ENCODE measurements around the gene PUSL1.

The PUSL1 gene

GRCh38 chr1:1308756-1309250 is 406 bp downstream of the PUSL1 start:
- no CpG with 5 or more reads among the region's 66 CpGs for WGBS, 2 donors (ENCODE audit: extremely low coverage in 2 of 2, insufficient read length in 2 of 2, insufficient replicate concordance in 1 of 2)
- no peak for DNase-seq (ENCODE audit: low spot score)
- no peak overlapping the region for H3K27ac ChIP-seq (replicated peaks; ENCODE audit: low read length)

DNA sequence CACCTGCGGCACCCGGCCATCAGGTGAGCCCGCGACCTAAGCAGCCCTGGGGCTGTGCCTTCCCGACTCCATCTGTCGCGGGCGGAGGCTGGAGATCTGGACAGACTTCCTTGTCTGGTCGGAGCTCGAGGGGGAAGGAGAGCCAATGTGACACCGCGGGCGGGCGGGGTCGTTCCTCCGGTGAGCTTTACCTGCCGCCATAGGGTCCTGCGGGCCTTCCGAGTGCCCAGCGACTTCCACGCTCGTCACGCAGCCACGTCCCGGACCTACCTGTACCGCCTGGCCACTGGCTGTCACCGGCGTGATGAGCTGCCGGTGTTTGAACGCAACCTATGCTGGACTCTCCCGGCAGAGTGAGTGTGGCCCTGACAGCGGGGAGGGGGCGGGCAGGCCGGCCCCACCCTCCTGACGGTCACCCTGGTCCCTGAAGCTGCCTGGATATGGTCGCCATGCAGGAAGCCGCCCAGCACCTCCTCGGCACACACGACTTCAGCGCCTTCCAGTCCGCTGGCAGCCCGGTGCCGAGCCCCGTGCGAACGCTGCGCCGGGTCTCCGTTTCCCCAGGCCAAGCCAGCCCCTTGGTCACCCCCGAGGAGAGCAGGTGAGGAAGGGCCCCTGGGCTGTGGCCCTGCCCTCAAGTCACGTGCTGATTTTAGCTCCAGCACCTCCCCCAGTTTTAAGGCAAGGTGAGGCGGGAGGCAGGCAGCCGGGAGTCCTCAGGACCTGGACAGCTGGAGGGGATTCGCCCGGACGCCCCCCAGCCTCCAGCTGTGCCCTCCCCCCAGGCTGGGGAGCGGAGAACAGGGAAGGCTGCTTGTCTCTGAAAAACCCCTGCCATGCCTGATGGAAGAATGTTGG is 1.1 kb downstream of the PUSL1 start:
- peak overlapping the region; percentile 97 for H3K9ac ChIP-seq (ENCODE audit: low read depth, low read length, poor library complexity)
- H3K23ac ChIP-seq (ENCODE audit: low read depth, low read length, poor library complexity): peak overlapping the region; percentile 96
- no peak overlapping the region for H2AFZ ChIP-seq (ENCODE audit: low read length)
- peak overlapping the region; percentile 82 for H4K8ac ChIP-seq (ENCODE audit: low read depth, low read length)
- no CpG with 5 or more reads among the region's 57 CpGs for WGBS, 2 donors (ENCODE audit: extremely low coverage in 2 of 2, insufficient read length in 2 of 2, insufficient replicate concordance in 1 of 2)
- peak overlapping the region; percentile 75 to 94 for H3K4me3 ChIP-seq (ENCODE audit: low read length in 2 of 2)
- H4K91ac ChIP-seq (ENCODE audit: low read depth, low read length, poor library complexity): no peak overlapping the region
- H2BK120ac ChIP-seq (ENCODE audit: low read depth, low read length): peak overlapping the region; percentile 61
- H2AK5ac ChIP-seq (ENCODE audit: low read depth, low read length): peak overlapping the region; percentile 98
- no peak overlapping the region for H3K27ac ChIP-seq (replicated peaks; ENCODE audit: low read length)
- H3K36me3 ChIP-seq (replicated peaks in 1 of 2; ENCODE audit: control insufficient read depth in 2 of 2, insufficient read depth in 2 of 2, low read length in 2 of 2): peaks cover 39 to 52% of the 10 kb centered on the region in 2 donors
- peak overlapping the region; percentile 93 for H3K4me2 ChIP-seq (ENCODE audit: insufficient read depth, low read length, poor library complexity, severe bottlenecking)
- H3K14ac ChIP-seq (ENCODE audit: low read length): peak overlapping the region; percentile 17
- no peaks in the 10 kb centered on the region for H3K9me3 ChIP-seq (replicated peaks in 1 of 2; ENCODE audit: control insufficient read depth in 2 of 2, insufficient read depth in 1 of 2, low read depth in 1 of 2, low read length in 2 of 2)
- H3K18ac ChIP-seq (ENCODE audit: low read length): peak overlapping the region; percentile 98
- no peak for DNase-seq (ENCODE audit: low spot score)
- H3K27me3 ChIP-seq (ENCODE audit: control insufficient read depth in 3 of 3, insufficient read depth in 3 of 3, low read depth in 1 of 3, low read length in 3 of 3): peaks cover 0 to 2% (median 0%) of the 10 kb centered on the region in 3 experiments
- H3K4me1 ChIP-seq (ENCODE audit: control insufficient read depth in 2 of 2, insufficient read depth in 1 of 2, low read depth in 1 of 2, low read length in 2 of 2): peaks cover 33 to 35% of the 10 kb centered on the region in 2 donors
- H2BK12ac ChIP-seq (ENCODE audit: low read length): no peak overlapping the region
- no peak overlapping the region for H3K4ac ChIP-seq (ENCODE audit: low read length)
- H2BK15ac ChIP-seq (ENCODE audit: low read length): no peak overlapping the region
- peaks cover 20% of the 10 kb centered on the region for H3K79me1 ChIP-seq (ENCODE audit: low read depth, low read length)
- H2BK5ac ChIP-seq (ENCODE audit: low read length): peak overlapping the region; percentile 82

More at GRCh38 chr1:1308756-1309250, 406 bp downstream of the PUSL1 start:
- Histone ChIP-seq H3K9me3 (replicated peaks in 1 of 2; ENCODE audit: control insufficient read depth in 2 of 2, insufficient read depth in 1 of 2, low read depth in 1 of 2, low read length in 2 of 2) (no peaks in the 10 kb centered on the region), H2BK5ac (ENCODE audit: low read length) (peak overlapping the region; percentile 82), H3K9ac (ENCODE audit: low read depth, low read length, poor library complexity) (peak overlapping the region; percentile 97), H2AFZ (ENCODE audit: low read length) (peak overlapping the region; percentile 96), H3K23ac (ENCODE audit: low read depth, low read length, poor library complexity) (peak overlapping the region; percentile 96), H3K14ac (ENCODE audit: low read length) (peak overlapping the region; percentile 17), H3K27me3 (ENCODE audit: control insufficient read depth in 3 of 3, insufficient read depth in 3 of 3, low read depth in 1 of 3, low read length in 3 of 3) (peaks cover 0 to 2% (median 0%) of the 10 kb centered on the region in 3 experiments), H2BK12ac (ENCODE audit: low read length) (no peak overlapping the region), H3K18ac (ENCODE audit: low read length) (peak overlapping the region; percentile 98), H2BK15ac (ENCODE audit: low read length) (peak overlapping the region; percentile 26), H2BK120ac (ENCODE audit: low read depth, low read length) (peak overlapping the region; percentile 61), H3K4me2 (ENCODE audit: insufficient read depth, low read length, poor library complexity, severe bottlenecking) (peak overlapping the region; percentile 93), H4K91ac (ENCODE audit: low read depth, low read length, poor library complexity) (no peak overlapping the region), H4K8ac (ENCODE audit: low read depth, low read length) (peak overlapping the region; percentile 82), H2AK5ac (ENCODE audit: low read depth, low read length) (peak overlapping the region; percentile 98), H3K36me3 (replicated peaks in 1 of 2; ENCODE audit: control insufficient read depth in 2 of 2, insufficient read depth in 2 of 2, low read length in 2 of 2) (peaks cover 34 to 46% of the 10 kb centered on the region in 2 donors), H3K79me1 (ENCODE audit: low read depth, low read length) (peaks cover 20% of the 10 kb centered on the region), H3K4ac (ENCODE audit: low read length) (no peak overlapping the region), H3K4me3 (ENCODE audit: low read length in 2 of 2) (peak overlapping the region; percentile 75 to 94), H3K4me1 (ENCODE audit: control insufficient read depth in 2 of 2, insufficient read depth in 1 of 2, low read depth in 1 of 2, low read length in 2 of 2) (peaks cover 36 to 38% of the 10 kb centered on the region in 2 donors)

DNA sequence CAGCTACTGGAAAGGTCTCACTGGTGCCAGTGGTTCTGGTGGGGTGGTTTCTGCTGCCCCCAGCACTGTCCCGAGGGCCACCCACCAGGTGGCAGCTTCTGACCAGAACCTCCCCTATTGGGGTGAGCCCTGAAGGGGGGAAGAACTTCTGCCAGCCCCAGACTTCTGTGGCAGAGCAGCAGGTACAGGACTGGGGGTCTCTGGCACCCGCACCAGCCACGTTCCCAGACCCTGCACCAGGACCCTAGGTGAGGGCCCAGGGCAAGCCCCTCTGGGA is 1.6 kb downstream of the PUSL1 start:
- Histone ChIP-seq H4K91ac (ENCODE audit: low read depth, low read length, poor library complexity) (no peak overlapping the region), H3K36me3 (replicated peaks in 1 of 2; ENCODE audit: control insufficient read depth in 2 of 2, insufficient read depth in 2 of 2, low read length in 2 of 2) (peaks cover 45 to 58% of the 10 kb centered on the region in 2 donors), H2AFZ (ENCODE audit: low read length) (no peak overlapping the region), H3K27ac (replicated peaks; ENCODE audit: low read length) (no peak overlapping the region), H3K4me2 (ENCODE audit: insufficient read depth, low read length, poor library complexity, severe bottlenecking) (no peak overlapping the region), H3K4me3 (ENCODE audit: low read length in 2 of 2) (peak overlapping the region in 1 of 2 donors; percentile 5), H3K79me1 (ENCODE audit: low read depth, low read length) (peaks cover 24% of the 10 kb centered on the region), H3K14ac (ENCODE audit: low read length) (no peak overlapping the region), H2BK12ac (ENCODE audit: low read length) (no peak overlapping the region), H3K23ac (ENCODE audit: low read depth, low read length, poor library complexity) (peak overlapping the region; percentile 96), H2BK5ac (ENCODE audit: low read length) (no peak overlapping the region), H3K4ac (ENCODE audit: low read length) (no peak overlapping the region), H3K9ac (ENCODE audit: low read depth, low read length, poor library complexity) (no peak overlapping the region), H4K8ac (ENCODE audit: low read depth, low read length) (no peak overlapping the region), H2AK5ac (ENCODE audit: low read depth, low read length) (no peak overlapping the region), H3K9me3 (replicated peaks in 1 of 2; ENCODE audit: control insufficient read depth in 2 of 2, insufficient read depth in 1 of 2, low read depth in 1 of 2, low read length in 2 of 2) (no peaks in the 10 kb centered on the region), H3K18ac (ENCODE audit: low read length) (no peak overlapping the region), H2BK15ac (ENCODE audit: low read length) (no peak overlapping the region), H3K4me1 (ENCODE audit: control insufficient read depth in 2 of 2, insufficient read depth in 1 of 2, low read depth in 1 of 2, low read length in 2 of 2) (peaks cover 29% of the 10 kb centered on the region in 2 donors), H2BK120ac (ENCODE audit: low read depth, low read length) (no peak overlapping the region), H3K27me3 (ENCODE audit: control insufficient read depth in 3 of 3, insufficient read depth in 3 of 3, low read depth in 1 of 3, low read length in 3 of 3) (peaks cover 0 to 2% (median 0%) of the 10 kb centered on the region in 3 experiments)
- WGBS, 2 donors (ENCODE audit: extremely low coverage in 2 of 2, insufficient read length in 2 of 2, insufficient replicate concordance in 1 of 2): no CpG with 5 or more reads among the region's 3 CpGs
- DNase-seq (ENCODE audit: low spot score): no peak

DNA sequence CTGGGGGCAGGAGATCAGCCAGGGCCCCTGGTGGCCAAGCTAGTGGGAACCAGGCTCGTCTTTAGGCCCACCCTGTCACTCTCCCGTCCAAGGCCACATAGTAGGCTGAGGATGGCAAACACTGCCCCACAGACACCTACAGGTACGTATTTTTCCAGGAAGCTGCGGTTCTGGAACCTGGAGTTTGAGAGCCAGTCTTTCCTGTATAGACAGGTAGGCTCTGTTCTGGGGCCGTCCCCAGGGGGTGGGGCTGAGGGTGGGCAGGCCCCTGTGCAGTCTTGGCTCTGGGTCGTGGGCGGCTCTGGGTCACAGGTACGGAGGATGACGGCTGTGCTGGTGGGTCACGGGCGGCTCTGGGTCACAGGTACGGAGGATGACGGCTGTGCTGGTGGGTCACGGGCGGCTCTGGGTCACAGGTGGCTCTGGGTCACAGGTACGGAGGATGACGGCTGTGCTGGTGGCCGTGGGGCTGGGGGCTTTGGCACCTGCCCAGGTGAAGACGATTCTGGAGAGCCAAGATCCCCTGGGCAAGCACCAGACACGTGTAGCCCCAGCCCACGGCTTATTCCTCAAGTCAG is 2.2 kb downstream of the PUSL1 start:
- H3K36me3 ChIP-seq (replicated peaks in 1 of 2; ENCODE audit: control insufficient read depth in 2 of 2, insufficient read depth in 2 of 2, low read length in 2 of 2): peaks cover 47 to 62% of the 10 kb centered on the region in 2 donors

More for the DNA sequence above, 2.2 kb downstream of the PUSL1 start:
- H3K23ac ChIP-seq (ENCODE audit: low read depth, low read length, poor library complexity): peak overlapping the region; percentile 96
- H3K4ac ChIP-seq (ENCODE audit: low read length): no peak overlapping the region
- H2BK120ac ChIP-seq (ENCODE audit: low read depth, low read length): no peak overlapping the region
- H2BK12ac ChIP-seq (ENCODE audit: low read length): no peak overlapping the region
- H3K4me1 ChIP-seq (ENCODE audit: control insufficient read depth in 2 of 2, insufficient read depth in 1 of 2, low read depth in 1 of 2, low read length in 2 of 2): peaks cover 24 to 27% of the 10 kb centered on the region in 2 donors
- H4K8ac ChIP-seq (ENCODE audit: low read depth, low read length): no peak overlapping the region
- H3K27me3 ChIP-seq (ENCODE audit: control insufficient read depth in 3 of 3, insufficient read depth in 3 of 3, low read depth in 1 of 3, low read length in 3 of 3): peaks cover 0 to 2% (median 0%) of the 10 kb centered on the region in 3 experiments
- H3K9me3 ChIP-seq (replicated peaks in 1 of 2; ENCODE audit: control insufficient read depth in 2 of 2, insufficient read depth in 1 of 2, low read depth in 1 of 2, low read length in 2 of 2): no peaks in the 10 kb centered on the region
- H2BK5ac ChIP-seq (ENCODE audit: low read length): no peak overlapping the region
- no peak for DNase-seq (ENCODE audit: low spot score)
- H2BK15ac ChIP-seq (ENCODE audit: low read length): no peak overlapping the region
- H2AK5ac ChIP-seq (ENCODE audit: low read depth, low read length): no peak overlapping the region
- H3K9ac ChIP-seq (ENCODE audit: low read depth, low read length, poor library complexity): no peak overlapping the region
- H3K14ac ChIP-seq (ENCODE audit: low read length): no peak overlapping the region
- no peak overlapping the region for H3K18ac ChIP-seq (ENCODE audit: low read length)
- H3K79me1 ChIP-seq (ENCODE audit: low read depth, low read length): peaks cover 26% of the 10 kb centered on the region
- WGBS, 2 donors (ENCODE audit: extremely low coverage in 2 of 2, insufficient read length in 2 of 2, insufficient replicate concordance in 1 of 2): no CpG with 5 or more reads among the region's 21 CpGs
- H4K91ac ChIP-seq (ENCODE audit: low read depth, low read length, poor library complexity): no peak overlapping the region
- no peak overlapping the region for H3K4me2 ChIP-seq (ENCODE audit: insufficient read depth, low read length, poor library complexity, severe bottlenecking)
- H2AFZ ChIP-seq (ENCODE audit: low read length): no peak overlapping the region
- no peak overlapping the region for H3K27ac ChIP-seq (replicated peaks; ENCODE audit: low read length)
- H3K4me3 ChIP-seq (ENCODE audit: low read length in 2 of 2): no peak overlapping the region
